ENCODE results near the gene ITGAE.

ITGAE gene

DNA sequence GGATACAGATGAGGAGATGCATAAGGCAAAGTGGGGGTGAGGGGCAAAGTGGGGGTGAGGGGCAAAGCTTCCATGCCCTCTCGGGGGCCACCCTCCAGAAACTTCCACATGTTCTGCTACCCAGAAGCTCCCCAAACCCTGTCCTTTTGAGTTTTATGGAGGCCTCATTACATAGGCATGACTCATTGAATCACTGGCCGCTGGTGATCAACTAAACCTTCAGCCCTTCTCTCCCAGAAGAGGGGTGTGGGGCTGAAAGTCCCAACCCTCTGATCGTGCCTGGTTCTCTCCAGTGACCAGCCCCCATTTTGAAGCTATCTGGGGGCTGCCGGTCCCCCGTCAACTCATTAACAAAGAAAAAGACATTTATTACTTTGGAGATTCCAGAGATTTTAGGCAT is 27.5 kb downstream of the ITGAE start:
- ChIA-PET POLR2A (no interaction called here), CTCF (interaction anchor here (0.6 to 1.7 kb wide), 4 partner anchors 10 to 55 kb away, joined by 3 to 4 read pairs (median 4); no protein-coding TSS in a partner anchor)
- TF ChIP-seq, protein P1, sequence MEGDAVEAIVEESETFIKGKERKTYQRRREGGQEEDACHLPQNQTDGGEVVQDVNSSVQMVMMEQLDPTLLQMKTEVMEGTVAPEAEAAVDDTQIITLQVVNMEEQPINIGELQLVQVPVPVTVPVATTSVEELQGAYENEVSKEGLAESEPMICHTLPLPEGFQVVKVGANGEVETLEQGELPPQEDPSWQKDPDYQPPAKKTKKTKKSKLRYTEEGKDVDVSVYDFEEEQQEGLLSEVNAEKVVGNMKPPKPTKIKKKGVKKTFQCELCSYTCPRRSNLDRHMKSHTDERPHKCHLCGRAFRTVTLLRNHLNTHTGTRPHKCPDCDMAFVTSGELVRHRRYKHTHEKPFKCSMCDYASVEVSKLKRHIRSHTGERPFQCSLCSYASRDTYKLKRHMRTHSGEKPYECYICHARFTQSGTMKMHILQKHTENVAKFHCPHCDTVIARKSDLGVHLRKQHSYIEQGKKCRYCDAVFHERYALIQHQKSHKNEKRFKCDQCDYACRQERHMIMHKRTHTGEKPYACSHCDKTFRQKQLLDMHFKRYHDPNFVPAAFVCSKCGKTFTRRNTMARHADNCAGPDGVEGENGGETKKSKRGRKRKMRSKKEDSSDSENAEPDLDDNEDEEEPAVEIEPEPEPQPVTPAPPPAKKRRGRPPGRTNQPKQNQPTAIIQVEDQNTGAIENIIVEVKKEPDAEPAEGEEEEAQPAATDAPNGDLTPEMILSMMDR (IDR thresholded peaks at IDR 0.05; ENCODE audit: insufficient read depth, low read length, missing control alignments) = no peak
- no peak for DNase-seq (ENCODE audit: low read depth, low spot score)
- no peak overlapping the region for H3K4me3 ChIP-seq (ENCODE audit: low read depth, low read length)

GRCh38 chr17:3772764-3773163 is 28.2 kb downstream of the ITGAE start:
- TF ChIP-seq, protein P1 (IDR thresholded peaks at IDR 0.05; ENCODE audit: insufficient read depth, low read length, missing control alignments) = no peak
- DNase-seq (ENCODE audit: low read depth, low spot score) = no peak
- CTCF ChIA-PET = interaction anchor here (1.0 to 1.6 kb wide), 2 partner anchors 9 to 16 kb away, joined by 3 read pairs; no protein-coding TSS in a partner anchor
- H3K4me3 ChIP-seq (ENCODE audit: low read depth, low read length) = no peak overlapping the region
- POLR2A ChIA-PET = no interaction called here

GRCh38 chr17:3771140-3771539 is 29.8 kb downstream of the ITGAE start:
- ChIA-PET CTCF (interaction anchor here (1.6 kb wide), 1 partner anchor 34 kb away, joined by 10 read pairs; no protein-coding TSS in a partner anchor), POLR2A (no interaction called here)
- H3K4me3 ChIP-seq (ENCODE audit: low read depth, low read length) = no peak overlapping the region
- TF ChIP-seq, protein P1 (IDR thresholded peaks at IDR 0.05; ENCODE audit: insufficient read depth, low read length, missing control alignments) = no peak
- no peak for DNase-seq (ENCODE audit: low read depth, low spot score)

GRCh38 chr17:3770466-3770865 is 30.5 kb downstream of the ITGAE start:
- TF ChIP-seq, protein P1 (IDR thresholded peaks at IDR 0.05; ENCODE audit: insufficient read depth, low read length, missing control alignments) = no peak
- POLR2A ChIA-PET = no interaction called here
- no peak for DNase-seq (ENCODE audit: low read depth, low spot score)
- CTCF ChIA-PET = interaction anchor here (0.6 to 1.6 kb wide), 4 partner anchors 13 to 76 kb away, joined by 3 to 10 read pairs (median 4); no protein-coding TSS in a partner anchor
- no peak overlapping the region for H3K4me3 ChIP-seq (ENCODE audit: low read depth, low read length)

- ChIA-PET CTCF (interaction anchor here (0.8 to 1.2 kb wide), 3 partner anchors 30 to 34 kb away, joined by 3 read pairs; no protein-coding TSS in a partner anchor), POLR2A (no interaction called here)
- H3K4me3 ChIP-seq (ENCODE audit: low read depth, low read length) = no peak overlapping the region
- TF ChIP-seq, protein P1 (IDR thresholded peaks at IDR 0.05; ENCODE audit: insufficient read depth, low read length, missing control alignments) = no peak
- no peak for DNase-seq (ENCODE audit: low read depth, low spot score)
These were observed 32.2 kb downstream of the ITGAE start for GRCh38 chr17:3768769-3769168.

DNA sequence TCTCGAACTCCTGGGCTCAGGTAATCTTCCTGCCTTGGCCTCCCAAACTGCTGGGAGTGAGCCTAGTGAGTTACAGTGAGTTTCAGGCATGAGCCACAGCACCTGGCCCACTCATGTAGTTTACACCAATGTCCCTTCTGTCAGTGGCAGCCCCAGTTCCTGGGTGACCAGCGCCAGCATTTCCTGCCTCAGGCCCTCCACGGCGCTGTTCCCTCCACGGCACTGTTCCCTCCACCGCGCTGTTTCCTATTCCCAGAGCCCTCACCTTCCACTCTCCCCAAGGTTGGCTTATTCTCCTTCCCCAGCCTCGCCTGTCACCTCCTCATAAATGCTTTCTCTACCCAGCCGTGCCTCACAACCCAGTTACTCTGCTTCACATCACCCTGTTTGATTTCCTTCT is 32.6 kb downstream of the ITGAE start:
- CTCF ChIA-PET = no interaction called here
- POLR2A ChIA-PET = interaction anchor here (0.6 kb wide), 1 partner anchor 99 kb away, joined by 6 read pairs; no protein-coding TSS in a partner anchor

More for the DNA sequence above, 32.6 kb downstream of the ITGAE start:
- TF ChIP-seq, protein P1 (IDR thresholded peaks at IDR 0.05; ENCODE audit: insufficient read depth, low read length, missing control alignments) = no peak
- no peak overlapping the region for H3K4me3 ChIP-seq (ENCODE audit: low read depth, low read length)
- DNase-seq (ENCODE audit: low read depth, low spot score) = no peak

Measured in AG04449 (cell line).